ENCODE measurements around the gene ETAA1.

ETAA1 gene

DNA sequence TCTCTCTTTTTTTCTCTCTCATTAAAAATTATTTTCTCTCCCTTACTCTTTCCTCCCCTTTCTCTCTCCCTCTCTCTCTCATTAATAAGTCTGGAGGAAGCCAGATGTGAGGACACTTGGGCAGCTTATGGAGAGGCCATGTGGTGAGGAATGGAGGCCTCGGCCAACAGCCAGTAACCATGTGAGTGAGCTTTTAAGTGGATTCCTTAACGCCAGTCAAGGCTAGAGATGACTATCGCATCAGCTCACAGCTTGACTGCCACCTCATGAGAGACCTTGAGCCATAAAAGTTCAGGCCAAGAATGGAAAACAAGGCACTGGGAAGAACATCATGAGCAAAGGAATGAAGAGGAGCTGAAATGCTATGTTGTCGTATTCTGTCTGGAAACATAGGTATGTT lies 39.1 kb downstream of the ETAA1 start:
- DNase-seq (ENCODE audit: low read depth), result peak; percentile 58
- H3K4me3 ChIP-seq (ENCODE audit: low read length), result no peak overlapping the region
- TF ChIP-seq, protein P1, sequence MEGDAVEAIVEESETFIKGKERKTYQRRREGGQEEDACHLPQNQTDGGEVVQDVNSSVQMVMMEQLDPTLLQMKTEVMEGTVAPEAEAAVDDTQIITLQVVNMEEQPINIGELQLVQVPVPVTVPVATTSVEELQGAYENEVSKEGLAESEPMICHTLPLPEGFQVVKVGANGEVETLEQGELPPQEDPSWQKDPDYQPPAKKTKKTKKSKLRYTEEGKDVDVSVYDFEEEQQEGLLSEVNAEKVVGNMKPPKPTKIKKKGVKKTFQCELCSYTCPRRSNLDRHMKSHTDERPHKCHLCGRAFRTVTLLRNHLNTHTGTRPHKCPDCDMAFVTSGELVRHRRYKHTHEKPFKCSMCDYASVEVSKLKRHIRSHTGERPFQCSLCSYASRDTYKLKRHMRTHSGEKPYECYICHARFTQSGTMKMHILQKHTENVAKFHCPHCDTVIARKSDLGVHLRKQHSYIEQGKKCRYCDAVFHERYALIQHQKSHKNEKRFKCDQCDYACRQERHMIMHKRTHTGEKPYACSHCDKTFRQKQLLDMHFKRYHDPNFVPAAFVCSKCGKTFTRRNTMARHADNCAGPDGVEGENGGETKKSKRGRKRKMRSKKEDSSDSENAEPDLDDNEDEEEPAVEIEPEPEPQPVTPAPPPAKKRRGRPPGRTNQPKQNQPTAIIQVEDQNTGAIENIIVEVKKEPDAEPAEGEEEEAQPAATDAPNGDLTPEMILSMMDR (conservative IDR thresholded peaks at IDR 0.05; ENCODE audit: low read depth, low read length), result no peak

DNA sequence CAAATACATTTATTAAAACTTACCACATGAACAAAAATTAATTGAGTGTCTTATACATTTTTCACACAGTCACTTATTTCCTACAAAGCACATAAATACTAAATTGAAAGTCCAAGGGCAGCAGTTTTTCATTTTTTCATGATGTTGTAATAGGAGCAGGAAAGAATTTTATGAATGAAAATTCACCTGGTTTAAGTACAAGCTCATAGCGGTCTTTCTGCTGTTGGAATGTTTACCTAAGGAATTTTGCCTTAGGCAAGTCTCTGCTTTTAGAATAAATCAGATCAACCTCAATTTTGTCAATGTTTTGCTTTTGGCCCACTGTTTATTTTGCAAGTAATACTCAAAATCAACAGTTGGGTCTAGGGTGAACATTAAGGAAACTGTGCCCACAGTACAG lies 40.0 kb downstream of the ETAA1 start:
- TF ChIP-seq, protein P1 (conservative IDR thresholded peaks at IDR 0.05; ENCODE audit: low read depth, low read length), result no peak
- peak; percentile 15 for DNase-seq (ENCODE audit: low read depth)

DNA sequence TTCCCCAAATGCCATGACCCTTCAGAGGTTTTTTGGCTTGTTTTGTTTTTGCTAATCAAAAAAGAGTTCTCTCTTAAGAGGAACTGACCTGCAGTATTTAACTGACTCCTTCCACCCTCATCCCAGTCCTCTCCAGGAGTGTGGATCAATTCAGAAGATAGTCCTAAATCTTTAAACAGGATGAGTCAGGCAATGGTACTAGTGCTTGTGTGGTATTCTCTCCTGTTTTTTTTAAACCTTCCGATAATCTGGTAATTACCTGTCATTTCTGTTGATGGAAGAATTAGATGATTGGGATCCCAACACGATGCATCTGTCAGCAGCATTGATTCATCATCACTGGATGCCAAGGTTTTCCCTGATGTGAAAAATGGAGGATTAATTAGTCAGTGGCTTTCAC lies 41.2 kb downstream of the ETAA1 start:
- no peak for DNase-seq (ENCODE audit: low read depth)
- no peak overlapping the region for H3K4me3 ChIP-seq (ENCODE audit: low read length)
- TF ChIP-seq, protein P1 (conservative IDR thresholded peaks at IDR 0.05; ENCODE audit: low read depth, low read length), result no peak

More for the DNA sequence above, 40.0 kb downstream of the ETAA1 start:
- no peak overlapping the region for H3K4me3 ChIP-seq (ENCODE audit: low read length)

DNA sequence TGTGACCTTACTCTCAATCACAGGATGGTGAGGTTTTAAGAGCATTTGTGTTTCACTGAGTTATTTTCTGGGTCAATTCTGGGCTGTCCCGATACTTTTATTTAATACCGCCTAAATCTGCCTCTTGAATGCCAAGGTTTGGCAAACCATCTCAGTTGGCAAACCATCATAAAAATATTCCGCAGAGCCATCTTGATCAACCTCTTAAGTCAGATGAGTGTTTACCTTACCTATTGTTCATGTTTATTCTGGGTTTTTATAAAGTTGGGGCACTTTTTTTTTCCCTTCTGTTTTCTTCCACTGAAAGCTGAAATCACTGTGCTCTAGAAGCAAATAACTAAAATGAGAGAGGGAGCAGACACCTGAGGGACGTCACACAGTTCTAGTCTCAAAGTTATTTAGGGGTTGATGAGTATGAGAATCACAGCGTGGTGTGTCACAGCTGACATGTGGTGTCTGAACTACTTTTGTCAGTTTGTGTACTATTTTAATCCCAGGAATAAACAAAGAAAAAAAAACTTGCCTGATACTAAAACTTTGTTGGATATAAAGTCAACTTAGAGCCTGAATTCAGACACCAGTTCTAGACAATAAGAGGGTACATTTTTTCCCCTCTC lies 48.6 kb downstream of the ETAA1 start:
- no peak overlapping the region for H3K4me3 ChIP-seq (ENCODE audit: low read length)
- no peak for DNase-seq (ENCODE audit: low read depth)
- TF ChIP-seq, protein P1 (conservative IDR thresholded peaks at IDR 0.05; ENCODE audit: low read depth, low read length), result no peak

DNA sequence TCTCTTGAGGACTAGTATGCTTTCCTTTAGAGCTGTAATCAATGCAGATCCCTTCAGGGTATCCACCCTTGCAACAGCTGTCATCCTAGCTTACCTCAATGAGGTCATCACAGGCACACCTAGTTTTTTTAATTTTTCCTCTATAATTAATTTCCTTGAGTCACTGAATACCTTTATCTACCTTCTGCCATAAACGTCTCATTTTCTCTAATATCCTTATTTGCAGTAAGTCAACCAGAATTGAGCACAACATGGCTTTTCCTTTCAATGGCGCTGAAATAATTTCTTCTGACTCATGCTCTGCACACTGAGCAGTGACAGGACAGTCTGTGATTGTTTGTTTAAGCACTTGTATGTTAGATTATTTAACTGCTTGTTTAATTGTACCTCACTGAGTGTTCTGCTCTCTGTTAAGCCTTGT lies 49.4 kb downstream of the ETAA1 start:
- no peak for DNase-seq (ENCODE audit: low read depth)
- no peak overlapping the region for H3K4me3 ChIP-seq (ENCODE audit: low read length)
- TF ChIP-seq, protein P1 (conservative IDR thresholded peaks at IDR 0.05; ENCODE audit: low read depth, low read length), result no peak

DNA sequence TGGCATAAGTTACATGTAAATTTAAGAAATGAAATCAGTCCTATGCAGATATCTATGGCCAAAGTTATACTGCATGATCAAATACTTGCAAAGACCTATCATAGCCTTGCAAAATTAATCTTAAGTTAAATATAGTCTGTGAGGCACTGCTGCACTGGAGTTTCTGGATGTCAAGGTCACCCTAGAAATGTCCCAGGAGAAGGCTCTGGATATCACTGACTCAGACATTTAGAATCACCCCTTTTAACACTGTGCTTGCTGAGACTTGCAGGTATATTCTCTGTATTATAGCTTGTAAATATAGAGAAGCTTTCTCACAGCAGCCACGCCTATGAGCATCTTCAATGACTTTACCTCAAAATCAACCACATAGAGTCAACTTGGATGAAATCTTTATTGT lies 51.5 kb downstream of the ETAA1 start:
- TF ChIP-seq, protein P1 (conservative IDR thresholded peaks at IDR 0.05; ENCODE audit: low read depth, low read length), result no peak
- H3K4me3 ChIP-seq (ENCODE audit: low read length), result no peak overlapping the region
- no peak for DNase-seq (ENCODE audit: low read depth)

DNA sequence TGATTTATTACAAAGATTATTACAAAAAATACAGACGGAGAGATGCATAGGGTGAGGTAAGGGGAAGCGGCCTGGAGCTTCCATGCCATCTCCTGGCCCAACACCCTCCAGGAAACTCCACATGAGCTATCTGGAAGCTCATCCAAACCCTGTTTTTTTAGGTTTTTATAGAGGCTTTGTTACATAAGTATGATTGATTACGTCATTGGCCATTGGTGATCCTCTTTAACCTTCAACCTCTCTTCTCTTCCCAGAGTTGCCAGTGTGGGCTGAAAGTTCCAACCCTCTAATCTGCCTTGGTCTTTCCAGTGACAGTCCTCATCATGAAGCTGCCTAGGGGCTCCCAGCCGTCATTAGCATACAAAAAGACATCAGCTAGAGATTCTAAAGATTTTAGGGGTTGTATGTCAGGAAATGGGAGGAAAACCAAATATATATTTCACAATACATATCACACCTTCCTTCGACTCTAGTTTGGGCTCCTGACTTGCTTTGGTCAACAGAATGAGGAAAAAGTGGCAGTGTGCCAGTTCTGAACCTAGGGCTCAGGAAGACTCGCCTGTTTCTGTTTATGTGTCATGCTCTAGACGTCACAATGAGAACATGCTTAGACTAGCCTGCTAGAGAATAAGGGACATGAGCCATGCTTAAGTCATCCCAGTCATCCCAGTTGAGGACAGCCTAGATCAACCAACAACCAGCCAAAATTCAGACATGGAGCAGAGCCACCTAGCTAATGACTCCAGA lies 54.1 kb downstream of the ETAA1 start:
- DNase-seq (ENCODE audit: low read depth), result no peak
- H3K4me3 ChIP-seq (ENCODE audit: low read length), result no peak overlapping the region
- TF ChIP-seq, protein P1 (conservative IDR thresholded peaks at IDR 0.05; ENCODE audit: low read depth, low read length), result no peak

All from retinal pigment epithelial cell (primary cell).